Psoas muscle (tissue), 8 donors: ENCODE data around the gene EMX1. TPM values are rescaled to one million over a fixed set of nuclear protein-coding genes. Genes with fewer than 3 reads are reported as not detected.
A peak's percentile ranks its signal among the peaks of the same experiment; 100 is the strongest.

Experiments
- ATAC-seq, 4 donors: fragments of 200-7000 bp; cut with Tn5 transposase; one replicate each; pipeline ENCODE4 v1.9.1; 2020; ENCODE audit warnings: moderate library complexity in 3 of 4, mild to moderate bottlenecking in 2 of 4
- DNase-seq, 2 donors: peaks; one replicate each; pipeline ENCODE4 v3.0.0-alpha.2; 2020
- H3K27ac ChIP-seq: fragments of 200-600 bp; one replicate; pipeline ENCODE4 v1.8.0; 2022
- H3K27me3 ChIP-seq, 3 donors: fragments of 200-600 bp in 1 of 3; one replicate each; pipeline versions ENCODE4 v1.6.1 to v1.8.0; 2013 to 2022; ENCODE audit warnings: low read length in 2 of 3, mild to moderate bottlenecking in 2 of 3, moderate library complexity in 1 of 3; ENCODE audit not compliant: insufficient read depth in 3 of 3
- H3K36me3 ChIP-seq, 2 donors: fragments of 200-600 bp in 1 of 2; one replicate each; pipeline versions ENCODE4 v1.6.1 to v1.8.0; 2013 to 2022; ENCODE audit warnings: low read depth in 1 of 2, mild to moderate bottlenecking in 1 of 2, moderate library complexity in 1 of 2; ENCODE audit not compliant: insufficient read depth in 1 of 2
- H3K4me1 ChIP-seq: fragments of 200-600 bp; one replicate; pipeline ENCODE4 v1.8.0; 2022
- H3K4me3 ChIP-seq: fragments of 200-600 bp; one replicate; pipeline ENCODE4 v1.8.0; 2022; ENCODE audit warnings: mild to moderate bottlenecking
- H3K9me3 ChIP-seq: fragments of 200-600 bp; one replicate; pipeline ENCODE4 v1.8.0; 2022
- CTCF ChIP-seq: fragments of 200-600 bp; IDR thresholded peaks from one replicate; pipeline ENCODE4 v1.8.0; 2022; ENCODE audit warnings: antibody characterized with exemption
- WGBS, 3 donors: extraction: QIAGEN DNeasy Blood & Tissue Kit; methylation state at CpG; one replicate each; pipeline versions ENCODE4 v1.1.6 to v1.1.7; 2013; 5-methylcytosine and 5-hydroxymethylcytosine counted together
- intact Hi-C, 2 donors: fragments of 100-400 bp; cut with DNase I; formaldehyde crosslinking; loops; one replicate each; pipeline versions ENCODE4 v1.11.0 to v1.14.2; 2022
- polyA plus RNA-seq, 3 donors: library from polyadenylated mRNA; stranded (reverse); fragments of 200-250 nt; gene quantifications; one replicate each; pipeline ENCODE4 v1.2.3, GENCODE V29; 2013
- total RNA-seq, 4 donors: library from RNA; stranded (reverse); fragmentation: NEBNext Ultra II Directional in 2 of 4; extraction: Animal tissue kit (Norgen Biotek cat#: 25700) in 2 of 4; gene quantifications; one replicate each; pipeline versions ENCODE4 v1.2.1 to v1.2.4, GENCODE V29; 2021 to 2023
- donor health status: healthy with polysubstance abuse.
- donor health status: DM: no; HTN: no; CAD: no; lungs with moderate emphysema.
- donor health status: Bipolar disorder and iron deficiency.
- donor health status: healthy.
- donor health status: DM: yes; HTN: yes; CAD: no.
- donor health status: DM: no; HTN: no; CAD: no.
- donor health status: DM: no; HTN: no; CAD: no.
- donor health status: DM: yes; HTN: yes; CAD: no.

EMX1 gene
- total and polyA plus RNA-seq, 7 donors: 0.01 TPM; not detected in 6

- H3K27ac ChIP-seq: no peak overlapping the region
- H3K4me1 ChIP-seq: no peaks in the 10 kb centered on the region
- ATAC-seq: peak in 1 of 4 donors; percentile 38
- no peaks in the 10 kb centered on the region for H3K36me3 ChIP-seq
- no peaks in the 10 kb centered on the region for H3K9me3 ChIP-seq
- intact Hi-C loops: no loop called here
- WGBS, 3 donors: 55 to 70% (median 63%) methylated on average over 15 of the region's 15 CpGs
- H3K4me3 ChIP-seq: no peak overlapping the region
- no peak for TF ChIP-seq CTCF
- H3K27me3 ChIP-seq: no peaks in the 10 kb centered on the region
- DNase-seq: peak; percentile 5 to 38
Observed at GRCh38 chr2:72937356-72937669, 20.0 kb downstream of the EMX1 start.

GRCh38 chr2:72938455-72938854, 21.1 kb downstream of the EMX1 start:
- 63 to 82% (median 66%) methylated on average over 3 to 5 of the region's 5 CpGs for WGBS, 3 donors
- ATAC-seq: no peak

GRCh38 chr2:72940361-72940760, 23.0 kb downstream of the EMX1 start:
- no peak overlapping the region for H3K4me3 ChIP-seq
- peaks cover 0 to 16% of the 10 kb centered on the region in 2 donors for H3K36me3 ChIP-seq
- TF ChIP-seq CTCF: no peak
- WGBS, 3 donors: 80 to 85% (median 82%) methylated on average over 6 of the region's 6 CpGs
- no peaks in the 10 kb centered on the region for H3K9me3 ChIP-seq
- intact Hi-C loops: no loop called here
- H3K27ac ChIP-seq: no peak overlapping the region
- DNase-seq (peak in 1 of 2 donors; percentile 4), ATAC-seq (no peak)
- no peaks in the 10 kb centered on the region for H3K4me1 ChIP-seq
- no peaks in the 10 kb centered on the region for H3K27me3 ChIP-seq

More at GRCh38 chr2:72938455-72938854, 21.1 kb downstream of the EMX1 start:
- Histone ChIP-seq H3K9me3 (no peaks in the 10 kb centered on the region), H3K4me3 (no peak overlapping the region), H3K27me3 (no peaks in the 10 kb centered on the region), H3K4me1 (no peaks in the 10 kb centered on the region), H3K27ac (no peak overlapping the region), H3K36me3 (peaks cover 0 to 2% of the 10 kb centered on the region in 2 donors)
- intact Hi-C loops: no loop called here
- DNase-seq: no peak
- no peak for TF ChIP-seq CTCF

GRCh38 chr2:72940786-72941185, 23.5 kb downstream of the EMX1 start:
- DNase-seq (no peak), ATAC-seq (no peak)
- WGBS, 3 donors: 69 to 76% (median 70%) methylated on average over 6 of the region's 6 CpGs
- no peaks in the 10 kb centered on the region for H3K9me3 ChIP-seq
- no peak overlapping the region for H3K4me3 ChIP-seq
- H3K27me3 ChIP-seq: no peaks in the 10 kb centered on the region
- no peak for TF ChIP-seq CTCF
- intact Hi-C loops: no loop called here
- peaks cover 0 to 16% of the 10 kb centered on the region in 2 donors for H3K36me3 ChIP-seq
- no peak overlapping the region for H3K27ac ChIP-seq
- H3K4me1 ChIP-seq: no peaks in the 10 kb centered on the region

- Histone ChIP-seq H3K36me3 (peaks cover 0 to 16% of the 10 kb centered on the region in 2 donors), H3K9me3 (no peaks in the 10 kb centered on the region), H3K4me1 (no peaks in the 10 kb centered on the region), H3K4me3 (no peak overlapping the region), H3K27ac (no peak overlapping the region), H3K27me3 (no peaks in the 10 kb centered on the region)
- 85 to 91% (median 88%) methylated on average over 8 of the region's 8 CpGs for WGBS, 3 donors
- no peak for ATAC-seq
- intact Hi-C loops: no loop called here
- no peak for TF ChIP-seq CTCF
- peak in 1 of 2 donors; percentile 5 for DNase-seq
Observed at GRCh38 chr2:72942293-72942692, 25.0 kb downstream of the EMX1 start.
